Hematopoietic multipotent progenitor cell treated with erythropoietin and hydrocortisone succinate and interleukin-3 and kit ligand, for 8 days (in vitro differentiated cells): ENCODE measurements around the gene MAGI2.

Source experiments
- DNase-seq: peaks from one replicate; pipeline ENCODE4 v3.0.0-alpha.2; 2015

The MAGI2 gene

GRCh38 chr7:78691584-78691983 is 761.9 kb downstream of the MAGI2 start:
- no peak for DNase-seq

- no peak for DNase-seq
Observed at GRCh38 chr7:78690174-78690573, 763.3 kb downstream of the MAGI2 start.

- DNase-seq, result no peak
Observed at GRCh38 chr7:78688376-78688775, 765.1 kb downstream of the MAGI2 start.

- no peak for DNase-seq
Observed at GRCh38 chr7:78686189-78686588, 767.3 kb downstream of the MAGI2 start.

DNA sequence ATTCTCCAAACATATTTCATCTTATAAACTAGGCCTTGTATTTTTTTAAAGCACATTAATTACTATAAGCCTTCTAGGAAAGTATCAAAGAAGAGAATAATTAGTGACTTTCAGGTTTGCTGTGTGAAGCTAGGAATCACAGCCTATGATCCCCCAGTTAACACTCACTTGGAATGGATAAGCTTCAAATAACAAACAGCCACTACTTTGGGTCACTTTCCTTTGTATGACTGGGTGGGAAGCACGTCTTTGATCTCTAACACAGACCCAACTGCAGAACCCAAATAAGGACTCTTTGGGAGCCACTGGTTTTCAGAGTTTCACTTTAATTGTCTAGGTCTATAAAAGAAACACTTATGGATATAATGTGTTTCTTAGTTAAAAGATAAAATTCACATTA is 769.3 kb downstream of the MAGI2 start:
- no peak for DNase-seq

GRCh38 chr7:78683566-78683965 is 769.9 kb downstream of the MAGI2 start:
- no peak for DNase-seq

GRCh38 chr7:78679112-78679876 is 774.2 kb downstream of the MAGI2 start:
- DNase-seq, result no peak

GRCh38 chr7:78677391-78677790 is 776.1 kb downstream of the MAGI2 start:
- no peak for DNase-seq

DNA sequence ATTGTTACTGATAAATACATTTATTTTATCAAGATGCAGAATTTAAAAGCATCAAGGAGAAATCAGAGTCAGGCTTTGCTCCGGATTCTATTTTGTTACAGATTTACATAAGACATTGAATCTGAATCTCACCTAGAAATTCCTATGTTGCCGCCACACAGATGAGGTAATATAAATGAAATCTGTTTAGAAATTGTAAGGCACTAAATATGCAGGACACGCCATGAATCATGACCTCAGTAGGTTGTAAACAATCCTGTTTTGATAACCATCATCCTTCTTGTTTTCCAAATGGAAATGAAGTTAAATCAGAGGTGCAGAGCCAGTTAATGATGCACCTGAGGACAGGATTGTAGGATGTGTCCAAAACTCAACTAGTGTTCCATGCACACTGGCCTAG is 778.0 kb downstream of the MAGI2 start:
- no peak for DNase-seq

DNA sequence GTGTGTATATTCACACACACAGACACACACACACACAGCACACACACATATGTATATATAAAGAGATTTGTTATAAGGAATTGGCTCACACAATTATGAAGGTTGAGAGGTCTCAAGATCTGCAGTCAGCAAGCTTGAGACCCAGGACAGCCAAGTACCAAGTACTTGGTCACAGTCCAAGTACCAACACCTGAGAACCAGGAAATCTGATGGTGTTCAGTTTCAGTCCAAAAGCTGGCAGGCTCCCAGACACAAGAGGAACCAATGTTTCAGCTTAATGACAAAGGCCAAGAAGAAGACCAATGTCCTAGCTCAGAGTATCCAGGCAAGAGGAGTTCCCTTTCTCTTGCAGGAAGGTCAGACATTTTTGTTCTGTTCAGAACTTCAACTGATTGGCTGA is 780.2 kb downstream of the MAGI2 start:
- DNase-seq, result no peak

GRCh38 chr7:78662939-78663338 is 790.5 kb downstream of the MAGI2 start:
- no peak for DNase-seq

DNA sequence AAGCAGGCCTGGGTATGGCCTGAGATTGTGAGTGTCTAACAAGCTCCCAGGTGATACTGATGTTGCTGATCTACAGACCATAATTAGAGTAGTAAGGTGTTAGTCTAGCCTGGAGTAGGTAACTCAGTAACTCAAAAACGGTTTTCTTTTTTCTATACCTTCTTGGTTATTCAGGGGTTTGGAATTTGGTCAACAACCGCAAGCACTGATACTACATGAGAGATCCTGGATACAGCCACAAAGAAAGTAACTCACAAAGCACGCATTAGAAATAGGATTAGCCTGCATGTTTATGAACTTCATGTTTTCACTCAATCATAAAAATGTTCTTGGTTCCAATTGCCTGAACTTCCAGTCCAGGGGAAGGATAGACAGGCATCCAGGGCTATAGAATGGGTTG is 803.5 kb downstream of the MAGI2 start:
- DNase-seq, result no peak

DNA sequence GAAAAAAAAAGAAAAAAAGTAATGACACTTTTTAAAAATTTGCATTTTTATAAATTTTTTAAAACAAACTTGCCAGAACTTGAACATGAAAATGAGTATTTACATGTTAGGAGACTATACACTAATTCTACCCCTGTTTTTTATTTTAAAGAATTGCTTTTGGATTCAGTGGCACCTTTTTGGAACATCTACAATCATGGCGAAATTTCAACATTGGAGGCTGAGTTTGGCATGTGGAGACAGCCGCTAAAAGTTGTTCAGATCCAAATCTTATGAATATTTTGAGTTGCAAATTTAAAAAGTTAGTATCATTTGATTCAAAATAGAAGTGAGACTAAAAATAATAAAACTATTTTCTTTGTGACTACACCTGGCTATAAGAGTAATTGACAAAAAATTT is 804.2 kb downstream of the MAGI2 start:
- no peak for DNase-seq

DNA sequence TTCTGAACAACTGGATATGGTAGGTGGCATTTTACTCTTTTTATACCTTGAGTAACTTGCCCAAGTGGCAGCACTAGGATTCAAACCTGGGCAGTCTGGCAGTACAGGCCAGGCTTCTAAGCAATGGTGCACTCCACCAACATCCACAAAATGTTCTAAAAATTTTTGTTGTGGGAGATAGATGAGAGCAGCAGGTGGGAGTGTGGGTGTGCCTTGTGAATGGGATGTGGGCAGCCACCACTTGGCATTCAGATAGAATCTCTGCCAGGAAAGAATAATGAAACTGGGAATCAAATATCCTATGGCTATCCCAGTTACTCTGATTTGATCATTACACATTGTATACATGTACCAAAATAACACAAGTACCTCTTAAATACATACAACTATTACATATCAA is 810.7 kb downstream of the MAGI2 start:
- no peak for DNase-seq

- DNase-seq, result no peak
Observed at GRCh38 chr7:78638364-78638763, 815.1 kb downstream of the MAGI2 start.

GRCh38 chr7:78636727-78637126 is 816.7 kb downstream of the MAGI2 start:
- no peak for DNase-seq

DNA sequence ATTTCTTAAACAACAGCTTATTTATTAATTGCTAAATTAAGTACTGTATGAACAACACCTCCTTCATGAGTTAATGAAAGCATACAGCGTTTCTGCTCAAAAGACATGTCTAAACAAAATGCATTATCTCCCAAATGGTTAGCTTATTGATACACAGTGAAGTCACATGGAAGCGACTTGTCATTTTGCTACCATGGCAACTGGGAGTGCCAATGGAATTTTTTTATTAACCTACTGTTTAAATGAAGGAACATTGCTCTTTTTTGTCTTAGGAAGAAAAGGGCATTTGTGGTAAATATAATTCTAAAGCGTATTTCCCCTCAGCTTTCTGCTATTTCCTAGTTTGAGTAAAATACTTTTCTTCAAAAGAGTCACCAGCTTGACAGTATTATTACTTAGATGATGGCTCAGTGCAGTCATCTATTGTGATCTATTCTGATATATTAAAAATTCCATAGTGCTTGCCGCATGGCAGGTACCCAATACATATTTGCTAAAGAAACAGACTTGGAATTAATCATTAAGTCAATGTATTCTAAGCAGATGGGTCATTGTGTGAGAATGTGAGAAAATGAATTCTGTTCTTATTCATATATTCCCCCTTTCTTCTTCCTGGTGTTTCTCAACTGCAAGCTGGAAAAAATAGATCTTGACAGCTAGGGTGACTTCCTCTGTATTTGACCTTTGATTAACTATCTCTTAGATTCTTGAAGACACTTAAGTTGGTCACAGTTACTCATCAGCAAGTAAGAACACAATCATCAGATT is 818.3 kb downstream of the MAGI2 start:
- no peak for DNase-seq

DNA sequence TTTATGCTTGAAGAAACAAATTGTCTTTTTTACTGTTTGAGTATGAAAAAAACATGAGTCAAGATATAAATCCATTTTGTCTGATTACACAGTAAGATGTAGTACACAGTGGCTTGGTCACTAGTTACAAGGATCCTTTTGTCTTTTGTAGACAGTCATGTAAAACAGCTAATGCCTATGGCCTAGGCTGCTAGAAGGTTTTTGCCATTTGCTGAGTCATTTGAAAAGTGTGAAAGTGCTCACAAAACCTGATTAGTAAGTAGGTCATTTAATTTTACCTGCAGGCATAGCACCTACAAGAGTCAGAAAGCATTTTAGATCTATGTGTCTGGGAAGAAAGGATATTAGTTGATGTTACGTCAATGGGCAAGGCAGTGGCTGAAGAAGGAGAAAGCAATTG is 819.4 kb downstream of the MAGI2 start:
- DNase-seq, result no peak

DNA sequence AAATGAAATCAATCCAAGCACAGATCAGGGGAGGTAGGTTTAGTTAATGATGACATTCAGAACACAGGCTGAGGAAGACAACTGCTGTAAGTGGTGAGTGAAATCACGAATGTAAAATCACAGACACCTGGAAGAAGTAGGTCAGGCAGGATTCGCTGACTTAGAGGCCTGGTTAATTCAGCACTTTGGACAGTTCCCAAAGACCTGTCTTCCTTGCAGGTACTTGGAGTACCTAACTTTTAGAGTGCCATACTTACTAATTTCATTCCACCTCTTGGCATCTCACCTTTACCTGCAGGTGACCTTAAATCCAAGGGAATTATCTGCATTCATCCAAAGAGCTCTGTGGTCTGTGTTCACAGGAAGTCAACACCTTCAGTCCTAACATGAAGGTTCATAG is 832.5 kb downstream of the MAGI2 start:
- DNase-seq, result no peak

GRCh38 chr7:78616539-78616938 is 836.9 kb downstream of the MAGI2 start:
- DNase-seq, result no peak

- DNase-seq, result no peak
Observed at GRCh38 chr7:78609281-78609680, 844.2 kb downstream of the MAGI2 start.

GRCh38 chr7:78607099-78607498 is 846.4 kb downstream of the MAGI2 start:
- DNase-seq, result no peak

- no peak for DNase-seq
Observed at GRCh38 chr7:78605119-78605518, 848.3 kb downstream of the MAGI2 start.

DNA sequence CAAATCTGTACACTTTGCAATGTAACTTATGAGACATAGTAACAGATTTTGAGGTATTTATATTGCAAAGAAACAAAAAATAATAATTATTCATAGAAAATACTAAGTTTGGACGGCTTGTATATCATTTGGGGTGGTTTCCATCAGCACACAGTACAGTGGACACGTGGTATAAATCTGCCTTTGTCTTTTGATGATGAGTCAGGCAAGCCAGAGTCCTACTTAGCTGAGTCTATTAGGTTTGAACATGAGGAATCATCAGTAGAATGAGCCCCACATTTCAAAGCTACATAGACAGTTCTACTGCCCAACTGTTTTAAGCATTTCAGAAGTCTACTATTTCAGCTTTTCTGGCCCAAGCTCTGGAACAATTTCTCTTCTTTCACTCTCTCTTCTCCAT is 851.7 kb downstream of the MAGI2 start:
- DNase-seq, result no peak

GRCh38 chr7:78594156-78594555 is 859.3 kb downstream of the MAGI2 start:
- DNase-seq, result no peak
